Measurements from ENCODE around the gene DDX47.

DDX47 gene

GRCh38 chr12:12877153-12877768, 64.1 kb downstream of the DDX47 start:
- DNase-seq = no peak

- DNase-seq = no peak
Measured at GRCh38 chr12:12877781-12878455, 64.8 kb downstream of the DDX47 start.

Data from stimulated activated CD4-positive, alpha-beta T cell treated with anti-CD3 and anti-CD28 coated beads, Interleukin-1b, Interleukin-23, amount 100 ng/mL, for 48 hours (primary cell).